ENCODE data around the gene ANKS3. TPM values are rescaled to one million over a fixed set of nuclear protein-coding genes. Genes with fewer than 3 reads are reported as not detected.

The ANKS3 gene
- total and polyA plus RNA-seq, 2 donors (not counting 3 experiments of a cell fraction or from before 2014, with no cell fraction given), result 13.9 to 24.0 TPM

- Histone ChIP-seq H3K27ac (ENCODE audit: insufficient read depth, low read depth, low read length) (no peak overlapping the region), H3K9ac (replicated peaks; ENCODE audit: extremely low read depth, insufficient read depth, low read length) (no peak overlapping the region), H3K4me2 (ENCODE audit: insufficient read depth, low read length) (no peak overlapping the region), H3K4me3 (replicated peaks in 1 of 3; ENCODE audit: insufficient read depth in 1 of 3, low read depth in 1 of 3, low read length in 3 of 3) (no peak overlapping the region), H3K9me3 (replicated peaks; ENCODE audit: control insufficient read depth, insufficient read depth, low read length) (no peaks in the 10 kb centered on the region), H2AFZ (ENCODE audit: low read depth, low read length) (no peak overlapping the region), H3K36me3 (ENCODE audit: control insufficient read depth in 2 of 2, extremely low read depth in 1 of 2, insufficient read depth in 2 of 2, low read length in 2 of 2) (peaks cover 9 to 22% of the 10 kb centered on the region in 2 experiments), H3K4me1 (ENCODE audit: control insufficient read depth, extremely low read depth, insufficient read depth, low read length) (no peaks in the 10 kb centered on the region), H3K27me3 (ENCODE audit: control insufficient read depth in 2 of 2, insufficient read depth in 2 of 2, low read length in 2 of 2) (no peaks in the 10 kb centered on the region), H4K20me1 (replicated peaks; ENCODE audit: control insufficient read depth, extremely low read depth, insufficient read depth, low read length) (no peaks in the 10 kb centered on the region), H3K9me1 (replicated peaks; ENCODE audit: control insufficient read depth, extremely low read depth, insufficient read depth, low read length) (no peaks in the 10 kb centered on the region), H3K79me2 (ENCODE audit: control insufficient read depth, insufficient read depth, low read length) (peaks cover 2% of the 10 kb centered on the region)
- no TSS peak for BruUV-seq (replicated peaks)
- ChIA-PET CTCF (no interaction called here), POLR2A (no interaction called here)
- FAIRE-seq (no peak), DNase-seq (ENCODE audit: low read depth, low spot score) (no peak)
- dilution Hi-C loops (cut with MboI; ENCODE audit: extremely low pct_ligation_motif_present, low sequenced_read_pairs), result no loop called here
- intact Hi-C loops (cut with micrococcal nuclease), result no loop called here
- TF ChIP-seq GATA2 (IDR thresholded peaks at IDR 0.05; ENCODE audit: insufficient read depth, insufficient read length, low read depth, low read length), result no peak
- TF ChIP-seq POLR2A (IDR thresholded peaks at IDR 0.05; ENCODE audit: low read depth, low read length), result no peak
- no peak for TF ChIP-seq JUN (IDR thresholded peaks at IDR 0.05; ENCODE audit: borderline replicate concordance, insufficient read depth, insufficient read length, low read depth)
- TF ChIP-seq CTCF (IDR thresholded peaks at IDR 0.05; ENCODE audit: extremely low read depth in 1 of 2, insufficient read depth in 1 of 2, low read depth in 1 of 2, low read length in 2 of 2), result no peak
- TF ChIP-seq POLR2AphosphoS5 (IDR thresholded peaks at IDR 0.05; ENCODE audit: insufficient read depth, low read depth, low read length), result no peak
- no peak for TF ChIP-seq EZH2 (IDR thresholded peaks at IDR 0.05; ENCODE audit: borderline replicate concordance, low read depth, low read length, severe bottlenecking)
- no peak for TF ChIP-seq MAX (IDR thresholded peaks at IDR 0.05; ENCODE audit: insufficient read depth, insufficient read length)
- no peak for TF ChIP-seq MYC (IDR thresholded peaks at IDR 0.05; ENCODE audit: low read depth, low read length)
- no peak for TF ChIP-seq FOS (IDR thresholded peaks at IDR 0.05; ENCODE audit: borderline replicate concordance, insufficient read depth, low read length)
Observed at GRCh38 chr16:4752351-4753100, 18.5 kb upstream of the ANKS3 start.
